ENCODE data around the gene CEP19.

The CEP19 gene

GRCh38 chr3:196677931-196678330, 34.1 kb downstream of the CEP19 start (continued):
- no peak for TF ChIP-seq ISL1 (CRISPR knock-in tag; IDR thresholded peaks at IDR 0.05)
- TF ChIP-seq CSDC2 (CRISPR knock-in tag; IDR thresholded peaks at IDR 0.05) = no peak
- no peak for TF ChIP-seq TOX (CRISPR knock-in tag; IDR thresholded peaks at IDR 0.05; ENCODE audit: borderline replicate concordance)

GRCh38 chr3:196677353-196677752, 34.7 kb downstream of the CEP19 start:
- TF ChIP-seq CSRNP3 (CRISPR knock-in tag; IDR thresholded peaks at IDR 0.05) = no peak
- no peak for TF ChIP-seq TOX (CRISPR knock-in tag; IDR thresholded peaks at IDR 0.05; ENCODE audit: borderline replicate concordance)
- no peak for TF ChIP-seq OSR1 (CRISPR knock-in tag; IDR thresholded peaks at IDR 0.05)
- no peak for TF ChIP-seq TCF4 (CRISPR knock-in tag; IDR thresholded peaks at IDR 0.05; ENCODE audit: borderline replicate concordance)
- no peak for TF ChIP-seq CSDC2 (CRISPR knock-in tag; IDR thresholded peaks at IDR 0.05)
- no peak for TF ChIP-seq ESRRG (CRISPR knock-in tag; IDR thresholded peaks at IDR 0.05)
- no peak for TF ChIP-seq GLIS3 (CRISPR knock-in tag; IDR thresholded peaks at IDR 0.05)
- no peak for ATAC-seq

- TF ChIP-seq TOX (CRISPR knock-in tag; IDR thresholded peaks at IDR 0.05; ENCODE audit: borderline replicate concordance) (no peak), POU6F1 (CRISPR knock-in tag; IDR thresholded peaks at IDR 0.05; ENCODE audit: borderline replicate concordance, low read depth) (no peak), SNAI2 (CRISPR knock-in tag; IDR thresholded peaks at IDR 0.05) (no peak), GLIS3 (CRISPR knock-in tag; IDR thresholded peaks at IDR 0.05) (no peak), ZNF565 (CRISPR knock-in tag; conservative IDR thresholded peaks at IDR 0.05; ENCODE audit: low read depth) (no peak), OSR1 (CRISPR knock-in tag; IDR thresholded peaks at IDR 0.05) (no peak), BACH2 (CRISPR knock-in tag; IDR thresholded peaks at IDR 0.05; ENCODE audit: borderline replicate concordance) (no peak), PATZ1 (CRISPR knock-in tag; IDR thresholded peaks at IDR 0.05; ENCODE audit: borderline replicate concordance) (no peak), CSRNP3 (CRISPR knock-in tag; IDR thresholded peaks at IDR 0.05) (no peak)
- ATAC-seq = no peak
These were observed 38.4 kb downstream of the CEP19 start for GRCh38 chr3:196673632-196674031.

GRCh38 chr3:196670339-196670738, 41.7 kb downstream of the CEP19 start:
- ATAC-seq = no peak
- TF ChIP-seq GLIS3 (CRISPR knock-in tag; IDR thresholded peaks at IDR 0.05) = no peak
- TF ChIP-seq PATZ1 (CRISPR knock-in tag; IDR thresholded peaks at IDR 0.05; ENCODE audit: borderline replicate concordance) = no peak
- no peak for TF ChIP-seq ZFP3 (CRISPR knock-in tag; IDR thresholded peaks at IDR 0.05)

- ATAC-seq = no peak
- TF ChIP-seq PATZ1 (CRISPR knock-in tag; IDR thresholded peaks at IDR 0.05; ENCODE audit: borderline replicate concordance) (no peak), ISL1 (CRISPR knock-in tag; IDR thresholded peaks at IDR 0.05) (no peak), CSDC2 (CRISPR knock-in tag; IDR thresholded peaks at IDR 0.05) (no peak), BACH2 (CRISPR knock-in tag; IDR thresholded peaks at IDR 0.05; ENCODE audit: borderline replicate concordance) (no peak), ARNTL (CRISPR knock-in tag; IDR thresholded peaks at IDR 0.05; ENCODE audit: borderline replicate concordance, low read depth) (no peak), ZC3H10 (CRISPR knock-in tag; IDR thresholded peaks at IDR 0.05) (no peak), TCF4 (CRISPR knock-in tag; IDR thresholded peaks at IDR 0.05; ENCODE audit: borderline replicate concordance) (no peak), ESRRG (CRISPR knock-in tag; IDR thresholded peaks at IDR 0.05) (no peak), ZNF565 (CRISPR knock-in tag; conservative IDR thresholded peaks at IDR 0.05; ENCODE audit: low read depth) (no peak), CREB5 (CRISPR knock-in tag; IDR thresholded peaks at IDR 0.05; ENCODE audit: low read depth) (no peak)
These were observed 44.8 kb downstream of the CEP19 start for GRCh38 chr3:196667056-196667825.
